ENCODE results near the gene CLDN19.

CLDN19 gene

DNA sequence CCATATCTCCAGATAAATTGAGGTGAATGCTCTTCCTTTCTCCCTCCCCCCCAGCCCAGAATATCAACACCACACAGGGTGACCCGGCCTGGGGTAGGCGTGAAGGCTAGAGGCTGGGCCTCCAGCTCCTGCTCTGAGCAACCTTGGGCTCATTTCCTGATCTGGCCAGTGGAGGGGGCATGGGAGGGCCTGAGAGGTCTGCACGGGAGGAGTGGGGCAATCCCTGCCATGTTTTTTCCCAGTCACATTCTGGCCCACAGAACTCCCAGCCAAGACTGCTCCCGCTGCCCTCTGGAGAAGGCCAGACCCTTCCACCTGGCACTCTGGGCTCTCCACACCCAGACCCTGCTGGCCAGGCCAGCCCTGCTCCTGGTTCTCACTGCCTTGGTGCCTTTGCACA is 3.9 kb downstream of the CLDN19 start:
- DNase-seq, result no peak
- CTCF ChIA-PET, result no interaction called here

GRCh38 chr1:42735477-42736105 is 4.4 kb downstream of the CLDN19 start:
- Histone ChIP-seq H3K27ac (ENCODE audit: insufficient read depth in 1 of 2, low read depth in 1 of 2, low read length in 2 of 2, poor library complexity in 1 of 2, severe bottlenecking in 2 of 2) (no peak overlapping the region), H3K4me3 (ENCODE audit: control insufficient read depth in 1 of 7, extremely low read depth in 1 of 7, insufficient read depth in 4 of 7, low read depth in 2 of 7, low read length in 6 of 7) (no peak overlapping the region), H3K9me3 (ENCODE audit: control extremely low read depth in 1 of 5, control insufficient read depth in 4 of 5, insufficient read depth in 2 of 5, low read depth in 1 of 5, low read length in 4 of 5) (no peaks in the 10 kb centered on the region), H3K4me1 (ENCODE audit: control extremely low read depth in 1 of 4, control insufficient read depth in 4 of 4, insufficient read depth in 4 of 4, low read length in 3 of 4) (peaks cover 3 to 32% (median 28%) of the 10 kb centered on the region in 4 experiments), H3K36me3 (ENCODE audit: control insufficient read depth in 4 of 4, insufficient read depth in 4 of 4, low read length in 3 of 4) (no peaks in the 10 kb centered on the region), H3K27me3 (replicated peaks in 2 of 5; ENCODE audit: control insufficient read depth in 4 of 5, insufficient read depth in 5 of 5, low read length in 4 of 5) (no peaks in the 10 kb centered on the region)
- DNase-seq, result no peak
- POLR2A ChIA-PET, result no interaction called here
- CTCF ChIA-PET, result interaction anchor here (0.8 to 1.1 kb wide), 2 partner anchors 23 to 157 kb away, joined by 3 read pairs; no protein-coding TSS in a partner anchor
- WGBS (ENCODE audit: insufficient coverage), result 97% methylated on average over 13 of the region's 14 CpGs

More for the DNA sequence above, 3.9 kb downstream of the CLDN19 start:
- Histone ChIP-seq H3K27ac (ENCODE audit: insufficient read depth in 1 of 2, low read depth in 1 of 2, low read length in 2 of 2, poor library complexity in 1 of 2, severe bottlenecking in 2 of 2) (no peak overlapping the region), H3K9me3 (ENCODE audit: control extremely low read depth in 1 of 5, control insufficient read depth in 4 of 5, insufficient read depth in 2 of 5, low read depth in 1 of 5, low read length in 4 of 5) (no peaks in the 10 kb centered on the region), H3K27me3 (replicated peaks in 2 of 5; ENCODE audit: control insufficient read depth in 4 of 5, insufficient read depth in 5 of 5, low read length in 4 of 5) (no peaks in the 10 kb centered on the region), H3K4me1 (ENCODE audit: control extremely low read depth in 1 of 4, control insufficient read depth in 4 of 4, insufficient read depth in 4 of 4, low read length in 3 of 4) (peaks cover 3 to 32% (median 28%) of the 10 kb centered on the region in 4 experiments), H3K4me3 (ENCODE audit: control insufficient read depth in 1 of 7, extremely low read depth in 1 of 7, insufficient read depth in 4 of 7, low read depth in 2 of 7, low read length in 6 of 7) (no peak overlapping the region), H3K36me3 (ENCODE audit: control insufficient read depth in 4 of 4, insufficient read depth in 4 of 4, low read length in 3 of 4) (no peaks in the 10 kb centered on the region)
- POLR2A ChIA-PET, result no interaction called here
- 95% methylated on average over 3 of the region's 4 CpGs for WGBS (ENCODE audit: insufficient coverage)

DNA sequence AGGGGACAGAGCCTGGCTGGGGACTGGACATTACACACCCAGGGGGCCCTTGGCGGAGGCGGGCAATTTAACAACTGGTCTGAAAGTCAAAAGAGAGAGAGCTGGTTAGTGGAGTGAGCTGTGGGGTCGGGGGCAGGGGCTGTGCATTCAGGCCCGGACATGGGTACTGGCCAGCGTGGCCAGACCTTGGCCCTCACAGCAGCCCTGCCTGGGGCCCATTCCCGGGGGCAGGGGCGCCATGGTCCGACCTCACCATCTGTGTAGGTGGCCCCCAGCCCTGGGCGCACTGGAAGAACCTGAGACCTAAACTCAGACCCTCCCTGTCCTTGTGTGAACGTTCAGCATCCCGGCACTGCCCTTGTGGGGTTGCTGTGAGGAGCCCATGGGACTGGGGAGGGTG is 5.0 kb downstream of the CLDN19 start:
- no peaks in the 10 kb centered on the region for H3K27me3 ChIP-seq (replicated peaks in 2 of 5; ENCODE audit: control insufficient read depth in 4 of 5, insufficient read depth in 5 of 5, low read length in 4 of 5)
- no peaks in the 10 kb centered on the region for H3K36me3 ChIP-seq (ENCODE audit: control insufficient read depth in 4 of 4, insufficient read depth in 4 of 4, low read length in 3 of 4)
- CTCF ChIA-PET, result interaction anchor here (0.8 to 2.0 kb wide), 3 partner anchors 11 to 157 kb away, joined by 3 to 9 read pairs (median 3); no protein-coding TSS in a partner anchor
- no peak for DNase-seq
- H3K27ac ChIP-seq (ENCODE audit: insufficient read depth in 1 of 2, low read depth in 1 of 2, low read length in 2 of 2, poor library complexity in 1 of 2, severe bottlenecking in 2 of 2), result no peak overlapping the region
- H3K4me1 ChIP-seq (ENCODE audit: control extremely low read depth in 1 of 4, control insufficient read depth in 4 of 4, insufficient read depth in 4 of 4, low read length in 3 of 4), result peaks cover 3 to 32% (median 28%) of the 10 kb centered on the region in 4 experiments
- no peak overlapping the region for H3K4me3 ChIP-seq (ENCODE audit: control insufficient read depth in 1 of 7, extremely low read depth in 1 of 7, insufficient read depth in 4 of 7, low read depth in 2 of 7, low read length in 6 of 7)
- 93% methylated on average over 8 of the region's 11 CpGs for WGBS (ENCODE audit: insufficient coverage)
- no peaks in the 10 kb centered on the region for H3K9me3 ChIP-seq (ENCODE audit: control extremely low read depth in 1 of 5, control insufficient read depth in 4 of 5, insufficient read depth in 2 of 5, low read depth in 1 of 5, low read length in 4 of 5)
- POLR2A ChIA-PET, result no interaction called here

DNA sequence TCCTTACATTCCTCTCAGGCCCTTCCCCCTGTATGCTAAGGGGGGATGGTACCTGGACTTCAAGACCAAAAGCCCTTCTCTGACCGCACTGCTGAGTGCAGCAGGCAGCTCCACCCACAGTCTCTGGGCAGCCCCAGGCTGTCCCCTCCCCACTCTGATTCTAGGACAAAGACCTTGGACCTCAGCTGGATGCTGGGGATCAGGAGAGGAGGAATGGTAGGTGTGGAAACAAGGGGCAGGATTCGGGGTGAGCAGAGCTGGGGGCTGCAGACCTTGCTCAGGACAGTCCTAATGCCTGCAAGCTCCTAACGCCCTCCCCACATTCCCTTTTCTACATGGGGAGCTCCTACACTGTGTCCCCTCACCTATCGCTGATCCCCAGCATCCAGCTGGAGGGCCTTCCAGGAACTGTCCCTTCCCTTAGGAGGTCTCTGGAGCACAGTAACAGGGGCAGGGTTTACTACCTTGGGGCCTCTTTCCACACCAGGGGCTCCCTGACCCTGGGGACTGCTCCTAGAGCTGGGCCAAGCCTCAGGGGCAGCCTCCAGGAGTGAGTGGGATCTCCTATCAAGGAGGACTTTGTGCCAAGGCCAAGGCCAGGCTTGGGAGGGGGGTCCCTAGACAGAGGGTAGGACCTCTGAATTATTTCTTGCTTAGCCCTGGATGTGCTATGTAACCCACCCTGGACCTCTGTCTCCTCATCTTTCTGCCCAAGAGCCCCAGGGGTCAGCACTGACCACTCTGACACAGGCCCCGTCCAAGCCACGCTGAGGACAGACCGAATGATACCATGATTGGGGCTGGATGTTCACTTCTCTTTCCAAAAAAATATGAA is 5.6 kb downstream of the CLDN19 start:
- Histone ChIP-seq H3K4me1 (ENCODE audit: control extremely low read depth in 1 of 4, control insufficient read depth in 4 of 4, insufficient read depth in 4 of 4, low read length in 3 of 4) (peaks cover 3 to 32% (median 28%) of the 10 kb centered on the region in 4 experiments), H3K4me3 (ENCODE audit: control insufficient read depth in 1 of 7, extremely low read depth in 1 of 7, insufficient read depth in 4 of 7, low read depth in 2 of 7, low read length in 6 of 7) (no peak overlapping the region), H3K36me3 (ENCODE audit: control insufficient read depth in 4 of 4, insufficient read depth in 4 of 4, low read length in 3 of 4) (no peaks in the 10 kb centered on the region), H3K9me3 (ENCODE audit: control extremely low read depth in 1 of 5, control insufficient read depth in 4 of 5, insufficient read depth in 2 of 5, low read depth in 1 of 5, low read length in 4 of 5) (no peaks in the 10 kb centered on the region), H3K27me3 (replicated peaks in 2 of 5; ENCODE audit: control insufficient read depth in 4 of 5, insufficient read depth in 5 of 5, low read length in 4 of 5) (no peaks in the 10 kb centered on the region), H3K27ac (ENCODE audit: insufficient read depth in 1 of 2, low read depth in 1 of 2, low read length in 2 of 2, poor library complexity in 1 of 2, severe bottlenecking in 2 of 2) (no peak overlapping the region)
- CTCF ChIA-PET, result interaction anchor here (0.7 to 2.0 kb wide), 3 partner anchors 12 to 154 kb away, joined by 3 to 9 read pairs (median 3); no protein-coding TSS in a partner anchor
- DNase-seq, result no peak
- WGBS (ENCODE audit: insufficient coverage), result 98% methylated on average over 4 of the region's 7 CpGs
- POLR2A ChIA-PET, result no interaction called here

- H3K27ac ChIP-seq (ENCODE audit: insufficient read depth in 1 of 2, low read depth in 1 of 2, low read length in 2 of 2, poor library complexity in 1 of 2, severe bottlenecking in 2 of 2), result no peak overlapping the region
- no peak overlapping the region for H3K4me3 ChIP-seq (ENCODE audit: control insufficient read depth in 1 of 7, extremely low read depth in 1 of 7, insufficient read depth in 4 of 7, low read depth in 2 of 7, low read length in 6 of 7)
- ChIA-PET POLR2A (no interaction called here), CTCF (interaction anchor here (0.9 to 2.0 kb wide), 2 partner anchors 12 to 16 kb away, joined by 3 to 9 read pairs; no protein-coding TSS in a partner anchor)
- DNase-seq, result no peak
- peaks cover 3 to 30% (median 27%) of the 10 kb centered on the region in 4 experiments for H3K4me1 ChIP-seq (ENCODE audit: control extremely low read depth in 1 of 4, control insufficient read depth in 4 of 4, insufficient read depth in 4 of 4, low read length in 3 of 4)
- no peaks in the 10 kb centered on the region for H3K27me3 ChIP-seq (replicated peaks in 2 of 5; ENCODE audit: control insufficient read depth in 4 of 5, insufficient read depth in 5 of 5, low read length in 4 of 5)
- H3K36me3 ChIP-seq (ENCODE audit: control insufficient read depth in 4 of 4, insufficient read depth in 4 of 4, low read length in 3 of 4), result no peaks in the 10 kb centered on the region
- WGBS (ENCODE audit: insufficient coverage), result 98% methylated on average over 11 of the region's 12 CpGs
- H3K9me3 ChIP-seq (ENCODE audit: control extremely low read depth in 1 of 5, control insufficient read depth in 4 of 5, insufficient read depth in 2 of 5, low read depth in 1 of 5, low read length in 4 of 5), result no peaks in the 10 kb centered on the region
Measured at GRCh38 chr1:42733415-42734200, 6.4 kb downstream of the CLDN19 start.

- WGBS (ENCODE audit: insufficient coverage), result 98% methylated on average over 6 of the region's 10 CpGs
- ChIA-PET POLR2A (no interaction called here), CTCF (no interaction called here)
- Histone ChIP-seq H3K36me3 (ENCODE audit: control insufficient read depth in 4 of 4, insufficient read depth in 4 of 4, low read length in 3 of 4) (no peaks in the 10 kb centered on the region), H3K4me3 (ENCODE audit: control insufficient read depth in 1 of 7, extremely low read depth in 1 of 7, insufficient read depth in 4 of 7, low read depth in 2 of 7, low read length in 6 of 7) (no peak overlapping the region), H3K27ac (ENCODE audit: insufficient read depth in 1 of 2, low read depth in 1 of 2, low read length in 2 of 2, poor library complexity in 1 of 2, severe bottlenecking in 2 of 2) (no peak overlapping the region), H3K9me3 (ENCODE audit: control extremely low read depth in 1 of 5, control insufficient read depth in 4 of 5, insufficient read depth in 2 of 5, low read depth in 1 of 5, low read length in 4 of 5) (no peaks in the 10 kb centered on the region), H3K27me3 (replicated peaks in 2 of 5; ENCODE audit: control insufficient read depth in 4 of 5, insufficient read depth in 5 of 5, low read length in 4 of 5) (no peaks in the 10 kb centered on the region), H3K4me1 (ENCODE audit: control extremely low read depth in 1 of 4, control insufficient read depth in 4 of 4, insufficient read depth in 4 of 4, low read length in 3 of 4) (peaks cover 3 to 19% (median 16%) of the 10 kb centered on the region in 4 experiments)
- DNase-seq, result no peak
Measured at GRCh38 chr1:42732126-42732680, 7.8 kb downstream of the CLDN19 start.
